ENCODE results near the gene PRAMEF15.
"Not testable (repeated sequence)": the region's sequence is repeated elsewhere in the genome, so short reads cannot be mapped to it uniquely, and the experiment has no call there.

GRCh38 chr1:13353476-13353875 is 38.1 kb downstream of the PRAMEF15 start:
- not testable (repeated sequence) for TF ChIP-seq CTCF (IDR thresholded peaks at IDR 0.05); ELF4 (CRISPR knock-in tag; IDR thresholded peaks at IDR 0.05; ENCODE audit: low read depth); ZNF423 (CRISPR knock-in tag; IDR thresholded peaks at IDR 0.05); USF2 (CRISPR knock-in tag; IDR thresholded peaks at IDR 0.05); ZNF396 (CRISPR knock-in tag; IDR thresholded peaks at IDR 0.05; ENCODE audit: borderline replicate concordance); TP53 (CRISPR knock-in tag; IDR thresholded peaks at IDR 0.05); JUN (CRISPR knock-in tag; IDR thresholded peaks at IDR 0.05); E2F1 (CRISPR knock-in tag; IDR thresholded peaks at IDR 0.05); MYBL2 (CRISPR knock-in tag; IDR thresholded peaks at IDR 0.05); ATF6 (CRISPR knock-in tag; IDR thresholded peaks at IDR 0.05); ZNF416 (CRISPR knock-in tag; IDR thresholded peaks at IDR 0.05)

Measured in WTC11 (cell line).